Stimulated activated naive CD8-positive, alpha-beta T cell treated with anti-CD3 and anti-CD28 coated beads, Interleukin-15, amount 100 ng/mL, for 72 hours (primary cell): ENCODE data around the gene ST6GALNAC3.

Experiments
- ATAC-seq: fragments of 150-1000 bp; cut with Tn5 transposase; 2 replicates; pipeline ENCODE4 v1.10.0; 2021; ENCODE audit warnings: mild to moderate bottlenecking, moderate library complexity
- DNase-seq, 2 donors: peaks; one replicate each; pipeline ENCODE4 v3.0.0; 2021 to 2022
- H3K27ac Mint-ChIP-seq, 2 donors: one replicate each; pipeline ENCODE4 v1.8.0; 2022; ENCODE audit warnings: mild to moderate bottlenecking in 2 of 2, mixed read lengths in 2 of 2, moderate library complexity in 2 of 2
- H3K27me3 Mint-ChIP-seq: one replicate; pipeline ENCODE4 v1.8.0; 2022; ENCODE audit warnings: mixed read lengths
- H3K4me1 Mint-ChIP-seq: one replicate; pipeline ENCODE4 v1.8.0; 2022; ENCODE audit warnings: mild to moderate bottlenecking, mixed read lengths
- H3K4me3 Mint-ChIP-seq, 2 donors: one replicate each; pipeline ENCODE4 v1.8.0; 2022; ENCODE audit warnings: mild to moderate bottlenecking in 2 of 2, mixed read lengths in 2 of 2, moderate library complexity in 1 of 2
- H3K9me3 Mint-ChIP-seq, 2 donors: one replicate each; pipeline ENCODE4 v1.8.0; 2022; ENCODE audit warnings: mixed read lengths in 2 of 2

Gene ST6GALNAC3

GRCh38 chr1:76477156-76477555, 402.6 kb downstream of the ST6GALNAC3 start:
- no peak overlapping the region for H3K4me3 Mint-ChIP-seq
- H3K27ac Mint-ChIP-seq, result no peak overlapping the region
- no peak for DNase-seq
- ATAC-seq, result no peak
- H3K4me1 Mint-ChIP-seq, result no peaks in the 10 kb centered on the region
- no peaks in the 10 kb centered on the region for H3K27me3 Mint-ChIP-seq
- H3K9me3 Mint-ChIP-seq, result no peaks in the 10 kb centered on the region

GRCh38 chr1:76480827-76481226, 406.3 kb downstream of the ST6GALNAC3 start:
- Mint-ChIP-seq H3K9me3 (peaks cover 0 to 5% of the 10 kb centered on the region in 2 donors), H3K4me3 (no peak overlapping the region), H3K4me1 (no peaks in the 10 kb centered on the region), H3K27me3 (no peaks in the 10 kb centered on the region), H3K27ac (no peak overlapping the region)
- DNase-seq (no peak), ATAC-seq (no peak)

- H3K4me1 Mint-ChIP-seq, result no peaks in the 10 kb centered on the region
- H3K27me3 Mint-ChIP-seq, result no peaks in the 10 kb centered on the region
- H3K4me3 Mint-ChIP-seq, result no peak overlapping the region
- ATAC-seq (no peak), DNase-seq (no peak)
- H3K27ac Mint-ChIP-seq, result no peak overlapping the region
- peaks cover 0 to 7% of the 10 kb centered on the region in 2 donors for H3K9me3 Mint-ChIP-seq
Measured at GRCh38 chr1:76481672-76482071, 407.1 kb downstream of the ST6GALNAC3 start.

- no peaks in the 10 kb centered on the region for H3K4me1 Mint-ChIP-seq
- DNase-seq (no peak), ATAC-seq (no peak)
- H3K9me3 Mint-ChIP-seq, result peaks cover 0 to 7% of the 10 kb centered on the region in 2 donors
- no peaks in the 10 kb centered on the region for H3K27me3 Mint-ChIP-seq
- H3K4me3 Mint-ChIP-seq, result no peak overlapping the region
- no peak overlapping the region for H3K27ac Mint-ChIP-seq
Measured at GRCh38 chr1:76482272-76482671, 407.7 kb downstream of the ST6GALNAC3 start.

GRCh38 chr1:76491737-76492136, 417.2 kb downstream of the ST6GALNAC3 start:
- Mint-ChIP-seq H3K9me3 (no peaks in the 10 kb centered on the region), H3K27me3 (no peaks in the 10 kb centered on the region)
- ATAC-seq, result no peak

GRCh38 chr1:76492752-76493430, 418.3 kb downstream of the ST6GALNAC3 start:
- Mint-ChIP-seq H3K4me3 (no peak overlapping the region), H3K4me1 (peaks cover 21% of the 10 kb centered on the region), H3K9me3 (no peaks in the 10 kb centered on the region), H3K27me3 (no peaks in the 10 kb centered on the region), H3K27ac (no peak overlapping the region)
- DNase-seq (no peak), ATAC-seq (no peak)

More at GRCh38 chr1:76491737-76492136, 417.2 kb downstream of the ST6GALNAC3 start:
- Mint-ChIP-seq H3K4me3 (no peak overlapping the region), H3K4me1 (peaks cover 16% of the 10 kb centered on the region), H3K27ac (no peak overlapping the region)
- DNase-seq, result no peak

GRCh38 chr1:76494807-76495206, 420.3 kb downstream of the ST6GALNAC3 start:
- Mint-ChIP-seq H3K27ac (peak overlapping the region; percentile 28 to 49), H3K4me3 (peak overlapping the region; percentile 28 to 62), H3K27me3 (no peaks in the 10 kb centered on the region), H3K9me3 (no peaks in the 10 kb centered on the region), H3K4me1 (peaks cover 21% of the 10 kb centered on the region)
- ATAC-seq (peak; percentile 91), DNase-seq (peak; percentile 16 to 40)

- Mint-ChIP-seq H3K4me1 (peaks cover 28% of the 10 kb centered on the region), H3K27ac (no peak overlapping the region), H3K4me3 (no peak overlapping the region), H3K9me3 (no peaks in the 10 kb centered on the region), H3K27me3 (no peaks in the 10 kb centered on the region)
- DNase-seq (no peak), ATAC-seq (no peak)
Measured at GRCh38 chr1:76496871-76497270, 422.3 kb downstream of the ST6GALNAC3 start.

GRCh38 chr1:76500116-76500515, 425.6 kb downstream of the ST6GALNAC3 start:
- Mint-ChIP-seq H3K27me3 (no peaks in the 10 kb centered on the region), H3K27ac (no peak overlapping the region), H3K9me3 (no peaks in the 10 kb centered on the region), H3K4me3 (no peak overlapping the region), H3K4me1 (peaks cover 12% of the 10 kb centered on the region)
- no peak for ATAC-seq
- DNase-seq, result no peak

- Mint-ChIP-seq H3K9me3 (no peaks in the 10 kb centered on the region), H3K27me3 (no peaks in the 10 kb centered on the region), H3K27ac (no peak overlapping the region), H3K4me1 (peaks cover 12% of the 10 kb centered on the region), H3K4me3 (no peak overlapping the region)
- ATAC-seq (no peak), DNase-seq (no peak)
Measured at GRCh38 chr1:76501136-76501535, 426.6 kb downstream of the ST6GALNAC3 start.

- Mint-ChIP-seq H3K27me3 (no peaks in the 10 kb centered on the region), H3K4me1 (peaks cover 12% of the 10 kb centered on the region), H3K27ac (no peak overlapping the region), H3K4me3 (no peak overlapping the region), H3K9me3 (no peaks in the 10 kb centered on the region)
- ATAC-seq (no peak), DNase-seq (no peak)
Measured at GRCh38 chr1:76501586-76502219, 427.2 kb downstream of the ST6GALNAC3 start.

- no peak for ATAC-seq
- H3K4me3 Mint-ChIP-seq, result no peak overlapping the region
- H3K27ac Mint-ChIP-seq, result no peak overlapping the region
- H3K9me3 Mint-ChIP-seq, result no peaks in the 10 kb centered on the region
- H3K4me1 Mint-ChIP-seq, result peaks cover 7% of the 10 kb centered on the region
- no peak for DNase-seq
- H3K27me3 Mint-ChIP-seq, result no peaks in the 10 kb centered on the region
Measured at GRCh38 chr1:76503100-76503499, 428.6 kb downstream of the ST6GALNAC3 start.

- ATAC-seq (no peak), DNase-seq (no peak)
- Mint-ChIP-seq H3K27ac (no peak overlapping the region), H3K4me3 (no peak overlapping the region), H3K4me1 (peaks cover 7% of the 10 kb centered on the region), H3K27me3 (no peaks in the 10 kb centered on the region), H3K9me3 (no peaks in the 10 kb centered on the region)
Measured at GRCh38 chr1:76503736-76504135, 429.2 kb downstream of the ST6GALNAC3 start.

- no peak overlapping the region for H3K4me3 Mint-ChIP-seq
Measured at GRCh38 chr1:76507376-76507775, 432.8 kb downstream of the ST6GALNAC3 start.

GRCh38 chr1:76508871-76509270, 434.3 kb downstream of the ST6GALNAC3 start:
- Mint-ChIP-seq H3K4me1 (peaks cover 8% of the 10 kb centered on the region), H3K27me3 (no peaks in the 10 kb centered on the region), H3K27ac (no peak overlapping the region), H3K4me3 (no peak overlapping the region), H3K9me3 (no peaks in the 10 kb centered on the region)
- DNase-seq (no peak), ATAC-seq (no peak)

More at GRCh38 chr1:76507376-76507775, 432.8 kb downstream of the ST6GALNAC3 start:
- Mint-ChIP-seq H3K9me3 (no peaks in the 10 kb centered on the region), H3K27ac (no peak overlapping the region), H3K27me3 (no peaks in the 10 kb centered on the region), H3K4me1 (peaks cover 8% of the 10 kb centered on the region)
- ATAC-seq, result no peak
- DNase-seq, result no peak

GRCh38 chr1:76510672-76511557, 436.4 kb downstream of the ST6GALNAC3 start:
- H3K4me3 Mint-ChIP-seq, result no peak overlapping the region
- peak overlapping the region in 1 of 2 donors; percentile 63 for H3K27ac Mint-ChIP-seq
- DNase-seq (no peak), ATAC-seq (peak; percentile 50)
- no peaks in the 10 kb centered on the region for H3K9me3 Mint-ChIP-seq
- H3K4me1 Mint-ChIP-seq, result peaks cover 8% of the 10 kb centered on the region
- H3K27me3 Mint-ChIP-seq, result no peaks in the 10 kb centered on the region
